Measurements from ENCODE around the gene COL10A1. TPM values are rescaled to one million over a fixed set of nuclear protein-coding genes. Genes with fewer than 3 reads are reported as not detected.

Gene COL10A1
- polyA plus RNA-seq (2011; rRNA removed) (0.11 and 0.15 TPM in 2 replicates), polyA minus RNA-seq (2011; rRNA and poly(A)+ RNA removed) (not detected in 2 replicates)

- Histone ChIP-seq H3K4me3 (ENCODE audit: low read depth, low read length) (no peak within 1 kb of the TSS), H3K27me3 (ENCODE audit: control insufficient read depth, insufficient read depth, low read length) (no peaks in the 10 kb centered on the region), H3K36me3 (ENCODE audit: control insufficient read depth, insufficient read depth, low read length) (no peaks in the 10 kb centered on the region)
- ChIA-PET CTCF (interaction anchor here (1.1 kb wide), 1 partner anchor 14 kb away, joined by 3 read pairs; no protein-coding TSS in a partner anchor), POLR2A (no interaction called here)
- TF ChIP-seq CTCF (IDR thresholded peaks at IDR 0.05; ENCODE audit: insufficient read depth, low read depth, low read length) = no peak
- no peak for DNase-seq (ENCODE audit: low read depth)
These were observed at the start of gene COL10A1 for GRCh38 chr6:116126032-116126431. TSS of gene COL10A1 (minus strand) at chr6:116126132. CDS start at chr6:116125492, 640 bp downstream.

- DNase-seq (ENCODE audit: low read depth) = no peak
- CTCF ChIA-PET = no interaction called here
- no peak for TF ChIP-seq CTCF (IDR thresholded peaks at IDR 0.05; ENCODE audit: insufficient read depth, low read depth, low read length)
These were observed 49.4 kb upstream of the COL10A1 start for GRCh38 chr6:116175344-116175743.

GRCh38 chr6:116173928-116174327 is 48.0 kb upstream of the COL10A1 start:
- no peak for TF ChIP-seq CTCF (IDR thresholded peaks at IDR 0.05; ENCODE audit: insufficient read depth, low read depth, low read length)
- Histone ChIP-seq H3K27me3 (ENCODE audit: control insufficient read depth, insufficient read depth, low read length) (no peaks in the 10 kb centered on the region), H3K4me3 (ENCODE audit: low read depth, low read length) (no peak overlapping the region), H3K36me3 (ENCODE audit: control insufficient read depth, insufficient read depth, low read length) (no peaks in the 10 kb centered on the region)
- ChIA-PET POLR2A (no interaction called here), CTCF (interaction anchor here (0.6 kb wide), 1 partner anchor 38 kb away, joined by 4 read pairs; no protein-coding TSS in a partner anchor)
- DNase-seq (ENCODE audit: low read depth) = no peak

More at GRCh38 chr6:116175344-116175743, 49.4 kb upstream of the COL10A1 start:
- POLR2A ChIA-PET = no interaction called here
- Histone ChIP-seq H3K36me3 (ENCODE audit: control insufficient read depth, insufficient read depth, low read length) (no peaks in the 10 kb centered on the region), H3K27me3 (ENCODE audit: control insufficient read depth, insufficient read depth, low read length) (no peaks in the 10 kb centered on the region), H3K4me3 (ENCODE audit: low read depth, low read length) (no peak overlapping the region)

GRCh38 chr6:116170358-116171057 is 44.6 kb upstream of the COL10A1 start:
- no peak for TF ChIP-seq CTCF (IDR thresholded peaks at IDR 0.05; ENCODE audit: insufficient read depth, low read depth, low read length)
- no peak for DNase-seq (ENCODE audit: low read depth)
- H3K36me3 ChIP-seq (ENCODE audit: control insufficient read depth, insufficient read depth, low read length) = no peaks in the 10 kb centered on the region
- H3K27me3 ChIP-seq (ENCODE audit: control insufficient read depth, insufficient read depth, low read length) = no peaks in the 10 kb centered on the region
- H3K4me3 ChIP-seq (ENCODE audit: low read depth, low read length) = no peak overlapping the region
- POLR2A ChIA-PET = no interaction called here
- CTCF ChIA-PET = no interaction called here

GRCh38 chr6:116169880-116170279 is 43.9 kb upstream of the COL10A1 start:
- ChIA-PET POLR2A (no interaction called here), CTCF (no interaction called here)
- DNase-seq (ENCODE audit: low read depth) = no peak
- Histone ChIP-seq H3K36me3 (ENCODE audit: control insufficient read depth, insufficient read depth, low read length) (no peaks in the 10 kb centered on the region), H3K27me3 (ENCODE audit: control insufficient read depth, insufficient read depth, low read length) (no peaks in the 10 kb centered on the region), H3K4me3 (ENCODE audit: low read depth, low read length) (no peak overlapping the region)
- TF ChIP-seq CTCF (IDR thresholded peaks at IDR 0.05; ENCODE audit: insufficient read depth, low read depth, low read length) = no peak
